Heart left ventricle (tissue), 13 donors: ENCODE results near the gene NFATC2.

Experiments used
- POLR2A ChIP-seq, 2 donors: fragments of 450-650 bp; IDR thresholded peaks; one replicate each; pipeline ENCODE4 v1.6.1; 2017; ENCODE audit warnings: antibody characterized with exemption in 2 of 2, mild to moderate bottlenecking in 2 of 2, moderate library complexity in 2 of 2
- TF ChIP-seq, protein P1 (sequence below), 12 donors: fragments of 200-600 bp; sonication (generic) in 4 of 12; IDR thresholded peaks; one replicate each; pipeline versions ENCODE4 v1.5.0 to v1.8.0; 2018 to 2022; ENCODE audit warnings: antibody characterized with exemption in 12 of 12, mild to moderate bottlenecking in 5 of 12
- donor health status: ischemic (EF 13 %, LVEDD 7.1; RV severe dilation, severe dysfunction).
- donor health status: DM: no; HTN: yes; CAD: no.
- donor health status: DM: no; HTN: no; CAD: no.
- donor health status: ischemic (EF 25% LVEDD 6.9; RV normal size, moderate dysfunction).
- donor health status: ischemic (EF 25% LVEDD 5.7; RV mildly dilated, moderate dysfunction).
- donor health status: ischemic (EF 35%, LVEDD 5.7; RV mildly dilated, moderate dysfunction).
- donor health status: nonischemic (EF 11% LVEDD 7.7; RV severe dilation, severe dysfunction).
- donor health status: DM: yes; HTN: yes; CAD: no.
- donor health status: PGD.
- donor health status: ischemic (EF 29% LVEDD 5.4; RV normal size, mild dysfunction).
- donor health status: nonischemic (EF 23%, LVEDD 6.1; RV moderate dilation, normal function).

DNA sequence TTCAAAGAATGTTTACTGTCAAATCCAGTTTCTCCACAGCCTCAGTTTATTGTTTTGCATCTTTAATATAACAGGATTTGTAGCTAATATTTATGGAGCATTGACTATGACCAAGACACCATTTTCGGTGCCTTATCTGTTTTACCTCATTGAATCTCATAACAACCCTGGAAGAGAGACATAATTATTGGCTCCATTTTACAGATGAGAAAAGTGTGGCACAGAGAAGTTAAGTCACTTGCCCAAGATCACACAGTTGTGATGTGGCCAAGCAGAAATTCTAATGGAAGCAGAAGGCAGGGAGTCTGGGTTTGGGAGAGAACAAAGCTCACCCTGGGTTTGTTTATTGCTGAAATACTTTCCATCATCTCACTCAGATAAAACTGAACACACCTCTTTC, 17.5 kb upstream of the NFATC2 start:
- TF ChIP-seq POLR2A (IDR thresholded peaks at IDR 0.05) = no peak
- TF ChIP-seq, protein P1, sequence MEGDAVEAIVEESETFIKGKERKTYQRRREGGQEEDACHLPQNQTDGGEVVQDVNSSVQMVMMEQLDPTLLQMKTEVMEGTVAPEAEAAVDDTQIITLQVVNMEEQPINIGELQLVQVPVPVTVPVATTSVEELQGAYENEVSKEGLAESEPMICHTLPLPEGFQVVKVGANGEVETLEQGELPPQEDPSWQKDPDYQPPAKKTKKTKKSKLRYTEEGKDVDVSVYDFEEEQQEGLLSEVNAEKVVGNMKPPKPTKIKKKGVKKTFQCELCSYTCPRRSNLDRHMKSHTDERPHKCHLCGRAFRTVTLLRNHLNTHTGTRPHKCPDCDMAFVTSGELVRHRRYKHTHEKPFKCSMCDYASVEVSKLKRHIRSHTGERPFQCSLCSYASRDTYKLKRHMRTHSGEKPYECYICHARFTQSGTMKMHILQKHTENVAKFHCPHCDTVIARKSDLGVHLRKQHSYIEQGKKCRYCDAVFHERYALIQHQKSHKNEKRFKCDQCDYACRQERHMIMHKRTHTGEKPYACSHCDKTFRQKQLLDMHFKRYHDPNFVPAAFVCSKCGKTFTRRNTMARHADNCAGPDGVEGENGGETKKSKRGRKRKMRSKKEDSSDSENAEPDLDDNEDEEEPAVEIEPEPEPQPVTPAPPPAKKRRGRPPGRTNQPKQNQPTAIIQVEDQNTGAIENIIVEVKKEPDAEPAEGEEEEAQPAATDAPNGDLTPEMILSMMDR (IDR thresholded peaks at IDR 0.05) = no peak
